DMS 273 (cell line): ENCODE data around the gene PSMD8.
"Not testable (repeated sequence)": the region's sequence is repeated elsewhere in the genome, so short reads cannot be mapped to it uniquely, and the experiment has no call there.

ENCODE experiments used
- DNase-seq: peaks from one replicate; lab custom pipeline; 2025; ENCODE audit not compliant: unreplicated experiment; lab: John Stamatoyannopoulos, UW

Gene PSMD8

GRCh38 chr19:38409631-38410133, 35.3 kb downstream of the PSMD8 start:
- peak; percentile 75 for DNase-seq

- not testable (repeated sequence) for DNase-seq
These were observed 36.0 kb downstream of the PSMD8 start for GRCh38 chr19:38410407-38410806.

DNA sequence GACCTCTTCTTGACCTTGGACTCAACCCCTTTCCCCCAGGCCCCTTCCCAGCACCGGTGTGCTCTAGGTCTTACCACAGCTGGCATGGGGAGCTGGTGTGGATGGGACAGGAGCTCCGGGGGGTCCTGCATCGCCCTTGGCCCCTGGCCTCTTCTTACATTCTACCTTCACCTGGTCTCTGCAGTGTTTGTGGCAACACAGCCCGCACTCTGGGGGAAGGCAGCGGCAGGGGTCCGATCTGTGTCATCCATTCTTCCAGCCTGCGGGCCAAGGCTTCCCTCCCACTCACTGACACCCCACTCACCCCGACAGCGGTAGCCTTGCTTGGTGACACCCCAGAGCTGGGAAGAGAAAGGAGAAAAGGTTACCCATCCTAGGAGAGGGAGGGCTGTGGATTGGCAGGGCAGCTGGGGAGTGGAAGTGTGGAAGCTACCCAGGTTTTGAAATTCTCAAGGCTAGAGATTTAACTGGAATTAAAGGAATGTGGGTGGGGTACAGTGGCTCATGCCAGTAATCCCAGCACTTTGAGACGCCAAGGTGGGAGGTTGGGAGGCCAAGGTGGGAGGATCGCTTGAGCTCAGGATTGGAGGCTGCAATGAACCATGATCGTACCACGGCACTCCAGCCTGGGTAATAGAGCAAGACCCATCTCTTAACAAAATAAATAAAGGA, 36.8 kb downstream of the PSMD8 start:
- DNase-seq: no peak

GRCh38 chr19:38411898-38412297, 37.5 kb downstream of the PSMD8 start:
- not testable (repeated sequence) for DNase-seq

GRCh38 chr19:38412491-38412890, 38.1 kb downstream of the PSMD8 start:
- DNase-seq: no peak

- DNase-seq: peak; percentile 65
These were observed 38.6 kb downstream of the PSMD8 start for GRCh38 chr19:38412961-38413360.

DNA sequence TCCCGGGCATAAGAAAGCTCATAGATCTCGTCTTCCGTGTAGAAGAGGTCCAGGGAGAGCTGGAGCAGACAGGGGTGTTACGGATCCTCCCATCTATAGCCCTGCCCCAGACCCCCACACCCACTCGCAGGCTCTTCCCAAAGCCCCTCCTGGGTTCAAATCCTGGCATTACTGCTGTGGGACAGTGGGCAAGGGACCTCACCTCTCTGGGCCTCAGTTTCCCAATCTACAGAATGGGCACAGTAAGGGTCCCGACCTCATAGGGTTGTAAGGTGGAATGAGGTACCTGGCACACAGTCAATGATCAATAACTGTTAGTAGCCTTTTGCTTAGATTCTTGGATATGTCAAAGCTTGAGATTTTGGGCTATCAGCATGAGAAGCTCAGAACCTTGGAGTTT, 39.0 kb downstream of the PSMD8 start:
- no peak for DNase-seq

DNA sequence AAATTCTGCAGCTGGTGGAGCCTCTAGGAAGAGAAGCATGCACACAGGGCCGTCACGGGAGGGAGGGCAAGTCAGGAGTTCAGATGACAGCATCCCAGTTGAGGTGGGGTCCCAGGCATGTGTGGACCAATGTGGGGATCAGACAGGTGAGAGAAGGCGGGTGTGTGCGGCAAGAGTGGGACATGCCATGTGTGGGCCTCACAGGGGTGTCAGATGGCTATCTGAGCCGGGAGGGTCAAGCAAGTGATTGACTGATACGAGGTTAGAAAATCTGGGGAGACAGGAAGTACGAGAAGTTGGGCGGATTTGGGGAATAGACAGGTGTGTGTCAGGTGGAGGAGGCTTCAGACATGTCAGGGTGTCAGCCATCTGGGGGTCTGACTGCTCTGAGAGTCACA, 42.8 kb downstream of the PSMD8 start:
- DNase-seq: no peak

DNA sequence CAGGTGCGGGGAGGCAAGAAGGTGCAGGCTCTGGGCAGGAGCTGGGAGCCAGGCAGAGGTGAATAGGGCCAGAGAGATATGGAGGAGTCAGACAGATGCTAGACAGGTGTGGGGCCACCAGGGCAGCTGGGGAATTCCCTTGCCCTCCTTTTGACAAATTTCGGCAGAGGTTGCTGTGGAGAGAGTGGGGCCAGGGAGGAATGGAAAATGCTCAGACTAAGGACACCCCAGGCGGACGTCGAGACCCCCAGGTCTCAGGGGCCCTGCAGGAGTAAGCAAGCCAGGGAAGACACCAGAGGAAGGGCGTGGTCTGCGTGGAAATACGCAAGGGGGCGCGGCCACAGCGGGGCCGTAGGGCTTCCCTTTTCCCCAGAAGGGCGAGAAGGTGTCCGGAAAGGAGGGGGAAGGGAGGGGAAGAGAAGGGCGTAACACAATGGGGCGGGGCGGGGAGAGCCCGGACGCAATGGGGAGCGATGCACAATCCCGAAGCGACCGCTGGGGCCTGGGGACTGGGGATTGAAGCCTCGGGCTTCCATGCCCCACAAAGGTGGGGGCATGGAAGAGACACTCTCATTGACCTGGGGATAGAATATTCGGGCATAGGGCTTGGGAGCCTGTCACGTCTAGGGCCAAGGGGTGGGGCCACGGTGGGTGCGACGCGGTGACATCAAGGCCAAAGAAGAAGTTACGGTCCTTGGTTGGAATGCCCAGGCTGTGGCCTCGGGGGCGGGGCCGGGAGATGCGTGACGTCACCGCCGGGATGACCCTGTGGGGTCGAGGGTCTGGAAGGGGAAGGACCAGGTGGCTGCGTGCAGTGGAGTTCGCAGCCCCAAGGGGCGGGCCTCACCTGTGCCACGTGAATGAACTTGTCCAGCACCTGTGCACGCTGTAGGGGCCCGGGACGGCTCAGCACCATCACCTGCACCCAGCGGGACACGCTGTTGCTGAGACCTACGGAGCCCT, 43.5 kb downstream of the PSMD8 start:
- peak; percentile 70 for DNase-seq

- DNase-seq: no peak
These were observed 46.6 kb downstream of the PSMD8 start for GRCh38 chr19:38420935-38421334.

DNA sequence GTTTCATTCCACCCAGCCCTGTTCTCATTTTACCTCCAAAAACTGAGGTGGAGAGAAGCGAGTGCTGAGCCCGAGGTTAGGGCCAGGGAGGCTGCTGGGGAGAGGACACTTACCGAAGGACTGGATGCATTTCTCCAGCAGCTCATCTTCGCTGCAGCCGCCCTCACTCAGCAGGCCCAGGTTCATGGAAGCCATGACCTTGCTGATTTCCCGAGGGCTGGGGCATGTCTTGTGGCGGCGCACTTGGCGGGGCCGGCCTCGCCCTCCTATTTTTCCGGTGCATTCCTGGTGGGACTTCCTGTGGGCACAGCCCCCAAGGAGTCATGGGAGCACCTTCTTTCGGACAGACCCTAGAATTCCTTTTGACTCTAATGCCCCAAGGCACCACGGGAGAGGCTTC, 47.5 kb downstream of the PSMD8 start:
- no peak for DNase-seq

GRCh38 chr19:38422438-38422837, 48.1 kb downstream of the PSMD8 start:
- DNase-seq: no peak

GRCh38 chr19:38424272-38424671, 49.9 kb downstream of the PSMD8 start:
- no peak for DNase-seq

DNA sequence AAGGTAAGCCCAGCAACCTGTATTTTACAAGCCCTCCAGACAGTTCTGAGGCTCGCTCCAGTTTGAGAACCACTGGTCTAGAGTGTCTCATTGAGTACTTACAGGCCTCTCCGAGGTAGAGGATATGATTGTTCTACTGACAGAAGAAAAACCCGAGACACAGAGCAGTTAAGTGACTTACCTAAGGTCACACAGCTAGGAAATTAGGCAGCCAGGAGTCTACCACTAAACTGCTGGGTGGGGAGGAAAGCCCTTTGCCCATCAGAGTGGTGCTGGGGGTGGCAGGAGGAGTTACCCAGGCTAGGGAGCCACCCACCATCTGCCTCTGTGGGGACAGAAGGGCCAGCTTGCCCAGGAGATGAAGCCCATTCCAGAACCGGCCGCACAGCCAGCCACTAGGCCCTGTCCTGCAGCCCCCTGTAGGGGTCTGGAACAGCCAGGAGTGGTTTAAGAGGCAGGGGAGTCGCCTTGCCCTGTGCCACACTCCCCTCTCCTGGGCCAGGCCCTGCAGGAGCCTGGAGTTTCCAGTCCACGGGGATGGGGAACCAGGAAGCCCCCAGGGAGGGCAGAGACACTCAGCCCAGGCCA, 50.9 kb downstream of the PSMD8 start:
- DNase-seq: no peak

DNA sequence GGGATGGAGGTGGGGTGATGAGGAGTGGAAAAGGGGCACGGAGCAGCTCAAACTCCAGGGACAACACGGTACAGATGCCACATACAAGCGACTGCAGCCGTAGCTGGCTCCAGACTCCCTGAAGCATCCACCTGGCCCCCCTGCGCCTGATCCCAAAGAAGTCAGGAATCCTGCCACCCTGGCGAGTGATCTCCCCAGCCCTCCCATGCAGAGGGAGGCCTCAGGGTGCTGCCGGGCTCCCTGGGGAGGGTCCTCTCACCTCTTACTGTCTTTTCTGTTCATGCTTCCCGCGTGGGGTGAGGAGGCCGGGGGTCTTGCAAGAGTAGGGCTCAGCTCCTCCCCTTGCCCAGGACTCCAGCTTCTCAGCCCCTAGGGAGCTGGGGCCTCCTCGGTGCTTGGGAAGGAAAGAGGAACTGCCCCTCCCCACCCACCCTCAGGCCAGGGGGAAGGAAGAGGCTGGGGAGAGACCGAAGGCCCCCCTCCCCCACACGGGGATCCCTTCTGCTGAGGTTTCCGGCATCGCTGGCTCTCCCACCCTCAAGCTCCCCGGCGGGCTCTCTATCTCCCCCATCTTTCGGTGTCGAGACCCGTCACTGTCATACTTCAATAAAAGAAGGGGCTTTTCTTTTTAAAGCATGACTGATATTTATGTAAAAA, 51.6 kb downstream of the PSMD8 start, which contains the start of gene RASGRP4:
RASGRP4 (minus strand) TSS at position 410 of the 657 bp plus-strand sequence; CDS start at position 282, 128 bp downstream.
- no peak for DNase-seq

DNA sequence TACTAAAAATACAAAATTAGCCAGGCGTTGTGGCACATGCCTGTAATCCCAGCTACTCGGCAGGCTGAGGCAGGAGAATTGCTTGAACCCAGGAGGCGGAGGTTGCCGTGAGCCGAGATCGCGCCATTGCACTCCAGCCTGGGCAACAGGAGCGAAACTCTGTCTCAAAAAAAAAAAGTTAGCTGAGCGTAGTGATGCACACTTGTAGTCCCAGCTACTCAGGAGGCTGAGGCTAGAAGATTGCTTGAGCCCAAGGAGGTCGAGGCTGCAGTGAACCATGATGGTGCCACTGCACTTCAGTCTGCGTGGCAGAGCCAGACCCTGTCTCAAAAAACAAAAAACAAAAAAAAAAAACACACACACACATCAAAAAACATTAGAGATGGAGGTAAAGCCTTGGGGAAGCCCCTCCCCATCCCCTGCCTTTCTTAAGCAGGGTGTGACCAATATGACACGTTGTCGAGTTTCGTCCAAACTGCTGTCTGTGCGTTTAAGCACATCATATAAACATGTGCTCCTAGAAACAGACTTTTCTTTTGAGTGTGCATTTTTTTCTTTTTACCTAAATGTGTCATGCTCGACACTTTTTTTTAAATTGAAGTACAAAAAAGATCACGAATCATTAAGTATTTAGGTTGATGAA, 52.8 kb downstream of the PSMD8 start:
- DNase-seq: not testable (repeated sequence)

DNA sequence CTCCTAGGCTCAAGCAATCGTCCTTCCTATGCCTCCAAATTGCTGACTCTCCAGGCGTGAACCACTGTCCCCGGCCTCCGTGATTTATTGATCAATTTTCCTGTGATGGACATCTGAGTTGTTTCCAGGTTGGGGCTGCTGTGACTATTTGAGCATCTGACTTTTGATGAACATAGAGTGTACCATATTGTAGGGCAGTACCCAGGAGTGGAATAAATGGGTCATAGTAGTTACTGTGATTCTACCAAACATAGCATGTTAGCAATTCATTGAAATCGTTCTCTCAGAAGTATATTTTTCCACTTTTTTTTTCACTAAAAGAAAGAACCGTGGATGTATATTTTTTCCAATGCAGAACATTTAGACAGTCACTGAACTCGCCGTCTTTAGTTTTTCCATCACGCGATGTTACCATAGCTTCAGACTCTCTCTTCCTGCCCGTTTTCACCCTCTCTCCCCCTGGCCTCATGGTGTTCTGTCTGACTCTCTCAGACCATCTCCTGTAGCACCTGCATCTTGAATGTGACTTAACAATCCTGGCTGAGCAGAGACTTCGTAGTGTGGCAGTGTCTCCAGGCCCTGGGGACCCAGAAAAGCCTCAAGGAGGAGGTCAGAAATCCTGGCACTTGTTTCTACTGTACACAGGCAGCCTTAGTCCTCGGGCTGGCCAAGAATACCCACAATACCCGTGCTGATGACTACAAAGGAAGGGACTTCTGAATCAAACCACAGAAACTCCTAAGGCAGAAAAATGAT, 54.9 kb downstream of the PSMD8 start:
- DNase-seq: no peak

- no peak for DNase-seq
These were observed 55.4 kb downstream of the PSMD8 start for GRCh38 chr19:38429811-38430156.

DNA sequence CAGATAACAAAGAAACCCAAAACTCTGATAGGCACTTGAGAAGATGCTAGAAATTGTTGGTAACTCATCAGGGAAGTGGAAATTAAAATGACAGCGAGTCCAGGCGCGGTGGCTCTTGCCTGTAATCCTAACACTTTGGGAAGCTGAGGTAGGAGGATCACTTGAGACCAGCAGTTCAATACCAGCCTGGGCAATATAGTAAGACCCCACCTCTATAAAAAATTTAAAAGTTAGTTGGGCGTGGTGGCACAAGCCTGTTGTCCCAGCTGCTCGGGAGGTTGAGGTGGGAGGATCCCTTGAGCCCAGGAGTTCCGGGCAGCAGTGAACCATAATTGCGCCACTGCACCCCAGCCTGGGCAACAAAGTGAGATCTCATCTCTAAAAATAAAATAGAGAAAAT, 56.6 kb downstream of the PSMD8 start:
- DNase-seq: no peak

- peak; percentile 74 for DNase-seq
These were observed 58.9 kb downstream of the PSMD8 start, which contains the start of gene RYR1 for GRCh38 chr19:38433268-38433733. Gene RYR1 (plus strand): TSS chr19:38433691. CDS start chr19:38433830, 139 bp downstream.
